Stimulated activated naive CD8-positive, alpha-beta T cell treated with anti-CD3 and anti-CD28 coated beads, Interleukin-15, amount 100 ng/mL, for 72 hours (primary cell): ENCODE data around the gene GALNT13.
A peak's percentile ranks its signal among the peaks of the same experiment; 100 is the strongest.

Experiments
- ATAC-seq: fragments of 150-1000 bp; cut with Tn5 transposase; 2 replicates; pipeline ENCODE4 v1.10.0; 2021; ENCODE audit warnings: mild to moderate bottlenecking, moderate library complexity
- DNase-seq, 2 donors: peaks; one replicate each; pipeline ENCODE4 v3.0.0; 2021 to 2022
- H3K27ac Mint-ChIP-seq, 2 donors: one replicate each; pipeline ENCODE4 v1.8.0; 2022; ENCODE audit warnings: mild to moderate bottlenecking in 2 of 2, mixed read lengths in 2 of 2, moderate library complexity in 2 of 2
- H3K27me3 Mint-ChIP-seq: one replicate; pipeline ENCODE4 v1.8.0; 2022; ENCODE audit warnings: mixed read lengths
- H3K4me1 Mint-ChIP-seq: one replicate; pipeline ENCODE4 v1.8.0; 2022; ENCODE audit warnings: mild to moderate bottlenecking, mixed read lengths
- H3K4me3 Mint-ChIP-seq, 2 donors: one replicate each; pipeline ENCODE4 v1.8.0; 2022; ENCODE audit warnings: mild to moderate bottlenecking in 2 of 2, mixed read lengths in 2 of 2, moderate library complexity in 1 of 2
- H3K9me3 Mint-ChIP-seq, 2 donors: one replicate each; pipeline ENCODE4 v1.8.0; 2022; ENCODE audit warnings: mixed read lengths in 2 of 2

GALNT13 gene

GRCh38 chr2:154015233-154015632 is 143.5 kb downstream of the GALNT13 start:
- ATAC-seq = no peak
- no peaks in the 10 kb centered on the region for H3K27me3 Mint-ChIP-seq
- H3K27ac Mint-ChIP-seq = no peak overlapping the region
- no peak for DNase-seq
- peaks cover 24 to 43% of the 10 kb centered on the region in 2 donors for H3K9me3 Mint-ChIP-seq
- no peaks in the 10 kb centered on the region for H3K4me1 Mint-ChIP-seq
- no peak overlapping the region for H3K4me3 Mint-ChIP-seq

- no peak overlapping the region for H3K27ac Mint-ChIP-seq
- no peaks in the 10 kb centered on the region for H3K4me1 Mint-ChIP-seq
- peaks cover 4 to 24% of the 10 kb centered on the region in 2 donors for H3K9me3 Mint-ChIP-seq
- DNase-seq = no peak
- H3K4me3 Mint-ChIP-seq = no peak overlapping the region
- H3K27me3 Mint-ChIP-seq = no peaks in the 10 kb centered on the region
- ATAC-seq = no peak
These were observed 157.8 kb downstream of the GALNT13 start for GRCh38 chr2:154029504-154029903.

GRCh38 chr2:154032220-154032619 is 160.5 kb downstream of the GALNT13 start:
- DNase-seq = no peak
- H3K4me1 Mint-ChIP-seq = no peaks in the 10 kb centered on the region

DNA sequence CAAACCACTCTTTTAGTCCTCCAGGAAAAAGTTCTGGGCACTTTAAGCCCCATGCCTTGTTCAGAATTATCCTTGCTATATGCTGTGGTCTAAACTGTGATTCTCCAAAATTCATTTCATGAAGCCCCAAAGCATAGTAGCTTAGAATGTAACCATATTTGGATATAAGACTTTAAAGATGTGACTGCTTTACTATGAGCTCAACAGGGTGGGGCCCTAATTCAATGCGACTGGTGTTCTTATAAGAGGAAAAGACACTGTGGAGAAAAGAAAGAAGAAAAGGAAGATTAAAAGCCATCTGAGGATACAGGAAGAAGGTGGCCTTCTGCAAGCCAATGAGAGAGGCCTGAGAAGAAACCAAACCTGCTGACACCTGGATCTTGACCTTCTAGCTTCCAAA is 174.8 kb downstream of the GALNT13 start:
- Mint-ChIP-seq H3K9me3 (peaks cover 5 to 14% of the 10 kb centered on the region in 2 donors), H3K27me3 (no peaks in the 10 kb centered on the region), H3K27ac (no peak overlapping the region), H3K4me3 (no peak overlapping the region), H3K4me1 (no peaks in the 10 kb centered on the region)
- ATAC-seq (no peak), DNase-seq (no peak)

More at GRCh38 chr2:154032220-154032619, 160.5 kb downstream of the GALNT13 start:
- Mint-ChIP-seq H3K4me3 (no peak overlapping the region), H3K9me3 (peaks cover 0 to 17% of the 10 kb centered on the region in 2 donors), H3K27ac (no peak overlapping the region), H3K27me3 (no peaks in the 10 kb centered on the region)
- ATAC-seq = no peak

DNA sequence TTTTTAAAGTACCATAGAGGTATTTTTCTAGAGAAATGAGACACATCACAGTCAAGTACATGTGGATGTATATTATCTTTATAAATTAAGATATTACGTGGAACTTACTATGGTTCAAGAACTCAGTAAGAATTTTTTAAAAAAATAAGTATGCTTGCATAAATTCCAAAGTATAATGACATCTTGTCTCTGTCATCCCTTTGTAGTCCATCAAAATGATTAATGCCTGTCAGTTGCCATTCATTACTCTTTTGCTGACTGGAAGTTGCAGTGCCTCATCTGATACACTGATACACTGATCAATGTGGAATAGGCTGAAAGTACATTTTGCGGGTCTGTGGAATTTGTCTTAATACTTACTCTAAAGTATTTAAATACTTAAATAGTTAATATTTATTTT is 177.2 kb downstream of the GALNT13 start:
- no peak for DNase-seq
- Mint-ChIP-seq H3K27ac (no peak overlapping the region), H3K9me3 (peaks cover 0 to 6% of the 10 kb centered on the region in 2 donors), H3K4me1 (no peaks in the 10 kb centered on the region), H3K4me3 (no peak overlapping the region), H3K27me3 (no peaks in the 10 kb centered on the region)
- no peak for ATAC-seq

DNA sequence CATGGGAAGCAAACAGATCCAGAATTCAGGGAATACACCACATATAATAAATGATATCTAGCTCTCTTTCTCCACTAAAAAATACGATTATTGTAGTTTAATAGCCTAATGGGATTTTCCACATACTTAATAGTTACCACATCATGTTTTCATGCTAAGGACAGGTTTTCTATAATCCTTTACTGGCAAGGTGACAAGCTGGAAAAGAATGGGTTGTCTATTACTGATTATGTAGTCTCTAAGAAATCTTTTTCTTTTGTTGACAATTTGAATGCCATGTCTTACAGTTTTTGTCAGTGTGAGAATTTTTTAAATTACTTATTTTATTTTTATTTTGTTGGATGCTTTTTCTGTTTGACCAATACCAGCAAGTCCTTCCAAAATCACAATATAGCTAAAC is 177.8 kb downstream of the GALNT13 start:
- no peak for ATAC-seq
- no peak for DNase-seq
- Mint-ChIP-seq H3K4me1 (no peaks in the 10 kb centered on the region), H3K27me3 (no peaks in the 10 kb centered on the region), H3K4me3 (no peak overlapping the region), H3K27ac (no peak overlapping the region), H3K9me3 (no peaks in the 10 kb centered on the region)

DNA sequence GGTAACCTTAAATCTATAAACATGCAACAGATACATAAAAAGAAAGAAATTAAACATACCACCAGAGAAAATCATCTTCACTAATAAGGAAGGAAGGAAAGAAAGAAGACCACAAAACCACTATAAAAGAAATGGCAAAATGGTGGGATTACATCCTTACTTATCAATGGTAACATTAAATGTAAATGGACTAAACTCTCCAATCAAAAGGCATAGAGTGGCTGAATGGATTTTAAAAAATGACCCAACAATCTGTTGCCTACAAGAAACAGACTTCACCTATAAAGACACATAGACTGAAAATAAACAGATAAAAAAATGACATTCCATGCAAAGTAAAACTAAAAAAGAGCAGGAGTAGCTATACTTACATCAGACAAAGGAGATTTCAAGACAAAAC is 195.4 kb downstream of the GALNT13 start:
- Mint-ChIP-seq H3K4me1 (no peaks in the 10 kb centered on the region), H3K4me3 (no peak overlapping the region)
- ATAC-seq = no peak

DNA sequence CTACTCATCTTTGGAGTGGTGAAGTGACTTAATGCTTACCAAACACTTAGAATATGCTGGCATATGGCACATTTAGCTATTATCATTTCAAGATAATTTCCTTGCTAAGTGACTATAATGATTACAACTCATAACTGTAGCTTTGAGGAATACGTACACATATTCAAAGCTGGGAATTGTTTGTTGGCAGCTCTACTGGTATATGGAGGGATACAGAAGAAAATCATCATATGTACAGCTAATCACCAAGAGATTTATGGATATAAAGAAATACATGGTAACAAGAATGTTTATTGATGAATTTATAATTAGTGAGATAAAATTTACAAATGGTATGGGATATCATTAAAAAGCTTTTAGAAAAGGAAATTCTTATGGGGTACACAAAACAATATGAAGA is 207.2 kb downstream of the GALNT13 start:
- Mint-ChIP-seq H3K27me3 (no peaks in the 10 kb centered on the region), H3K9me3 (peaks cover 0 to 5% of the 10 kb centered on the region in 2 donors), H3K4me3 (no peak overlapping the region), H3K4me1 (no peaks in the 10 kb centered on the region), H3K27ac (no peak overlapping the region)
- DNase-seq = no peak
- ATAC-seq = no peak

More for the DNA sequence above, 195.4 kb downstream of the GALNT13 start:
- H3K27me3 Mint-ChIP-seq = no peaks in the 10 kb centered on the region
- no peak overlapping the region for H3K27ac Mint-ChIP-seq
- peaks cover 14 to 19% of the 10 kb centered on the region in 2 donors for H3K9me3 Mint-ChIP-seq
- no peak for DNase-seq

GRCh38 chr2:154092571-154092970 is 220.8 kb downstream of the GALNT13 start:
- Mint-ChIP-seq H3K27ac (no peak overlapping the region), H3K9me3 (no peaks in the 10 kb centered on the region), H3K4me3 (no peak overlapping the region), H3K27me3 (no peaks in the 10 kb centered on the region), H3K4me1 (no peaks in the 10 kb centered on the region)
- ATAC-seq (no peak), DNase-seq (no peak)

- no peak overlapping the region for H3K27ac Mint-ChIP-seq
- ATAC-seq (no peak), DNase-seq (no peak)
- no peaks in the 10 kb centered on the region for H3K27me3 Mint-ChIP-seq
- no peak overlapping the region for H3K4me3 Mint-ChIP-seq
- H3K4me1 Mint-ChIP-seq = no peaks in the 10 kb centered on the region
- H3K9me3 Mint-ChIP-seq = peaks cover 0 to 3% of the 10 kb centered on the region in 2 donors
These were observed 222.1 kb downstream of the GALNT13 start for GRCh38 chr2:154093856-154094255.

GRCh38 chr2:154097833-154098398 is 226.2 kb downstream of the GALNT13 start:
- Mint-ChIP-seq H3K4me3 (no peak overlapping the region), H3K27me3 (no peaks in the 10 kb centered on the region), H3K27ac (no peak overlapping the region), H3K9me3 (peaks cover 10 to 31% of the 10 kb centered on the region in 2 donors), H3K4me1 (no peaks in the 10 kb centered on the region)
- ATAC-seq (no peak), DNase-seq (no peak)

DNA sequence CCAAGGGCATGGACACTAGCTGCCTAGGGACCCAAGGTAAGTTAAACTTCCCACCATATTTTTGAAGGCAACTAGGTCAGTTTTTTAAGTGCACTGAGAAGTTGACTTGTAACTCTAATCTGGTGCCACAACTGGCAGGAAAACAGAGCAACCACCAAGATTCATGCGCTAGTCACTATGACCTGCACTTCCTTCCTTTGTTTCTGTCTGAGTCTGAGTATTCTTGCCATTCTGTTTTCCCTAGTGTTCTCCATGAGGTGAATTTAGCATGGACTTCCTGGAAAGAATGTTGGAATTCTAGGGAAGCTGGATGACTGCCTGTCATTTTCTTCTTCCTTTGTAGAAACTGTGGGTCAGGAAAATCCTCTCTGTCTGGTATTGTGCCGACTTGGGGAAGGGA is 249.0 kb downstream of the GALNT13 start:
- peaks cover 18 to 30% of the 10 kb centered on the region in 2 donors for H3K9me3 Mint-ChIP-seq
- H3K4me3 Mint-ChIP-seq = no peak overlapping the region
- DNase-seq (no peak), ATAC-seq (no peak)
- H3K27me3 Mint-ChIP-seq = no peaks in the 10 kb centered on the region
- no peak overlapping the region for H3K27ac Mint-ChIP-seq
- no peaks in the 10 kb centered on the region for H3K4me1 Mint-ChIP-seq

DNA sequence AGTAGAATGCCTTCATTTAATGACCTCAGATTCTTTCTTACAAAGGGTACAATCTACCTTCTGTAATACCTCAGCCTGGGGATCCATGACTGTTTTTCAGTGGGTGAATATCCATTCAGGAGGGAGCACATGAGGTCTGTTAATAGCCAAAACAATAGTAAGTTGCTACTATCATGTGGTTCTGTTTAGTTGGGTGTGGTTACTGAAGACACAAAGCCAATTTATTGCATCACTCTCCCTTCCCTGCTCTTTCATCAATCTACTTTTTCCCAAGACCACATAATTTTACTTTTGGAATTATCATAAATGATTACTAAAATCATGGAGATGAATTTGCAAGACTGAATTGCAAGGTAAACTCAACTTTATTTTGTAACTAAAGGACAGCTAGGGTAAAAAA is 254.2 kb downstream of the GALNT13 start:
- H3K4me1 Mint-ChIP-seq = no peaks in the 10 kb centered on the region
- no peak for ATAC-seq

GRCh38 chr2:154130821-154131220 is 259.1 kb downstream of the GALNT13 start:
- DNase-seq = no peak
- no peak for ATAC-seq
- Mint-ChIP-seq H3K9me3 (peaks cover 0 to 3% of the 10 kb centered on the region in 2 donors), H3K27me3 (no peaks in the 10 kb centered on the region), H3K4me3 (no peak overlapping the region), H3K4me1 (no peaks in the 10 kb centered on the region), H3K27ac (no peak overlapping the region)

More for the DNA sequence above, 254.2 kb downstream of the GALNT13 start:
- Mint-ChIP-seq H3K27ac (peak overlapping the region in 1 of 2 donors; percentile 40), H3K9me3 (peaks cover 3 to 7% of the 10 kb centered on the region in 2 donors), H3K4me3 (no peak overlapping the region), H3K27me3 (no peaks in the 10 kb centered on the region)
- DNase-seq = no peak

- Mint-ChIP-seq H3K4me3 (no peak overlapping the region), H3K27ac (no peak overlapping the region), H3K27me3 (no peaks in the 10 kb centered on the region), H3K9me3 (no peaks in the 10 kb centered on the region), H3K4me1 (no peaks in the 10 kb centered on the region)
- DNase-seq (no peak), ATAC-seq (no peak)
These were observed 261.1 kb downstream of the GALNT13 start for GRCh38 chr2:154132827-154133226.

DNA sequence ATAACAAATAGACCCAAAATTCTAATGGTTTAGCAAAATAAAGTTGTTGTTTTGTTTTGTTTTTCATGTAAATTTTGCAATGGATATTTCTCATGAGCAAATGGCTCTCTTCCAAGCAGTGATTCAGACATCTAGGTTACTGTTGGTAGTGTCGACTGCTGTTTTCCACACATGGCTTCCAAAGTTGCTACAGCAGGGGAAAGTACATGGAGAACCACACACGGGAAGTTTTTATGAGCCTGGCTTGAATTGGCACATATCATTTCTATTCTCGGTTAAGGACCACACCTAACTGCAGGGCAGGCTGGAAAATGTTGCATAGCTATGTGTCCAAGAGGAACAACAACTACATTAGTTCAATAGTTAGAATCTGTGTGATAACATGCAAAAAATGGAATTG is 262.1 kb downstream of the GALNT13 start:
- DNase-seq (no peak), ATAC-seq (no peak)
- Mint-ChIP-seq H3K4me1 (no peaks in the 10 kb centered on the region), H3K4me3 (no peak overlapping the region), H3K9me3 (no peaks in the 10 kb centered on the region), H3K27me3 (no peaks in the 10 kb centered on the region), H3K27ac (no peak overlapping the region)
